GM12875 (cell line): Measurements from ENCODE around the gene MT1B.

Experiments
- H3K4me3 ChIP-seq: one replicate; pipeline ENCODE4 v1.5.1; 2011; ENCODE audit warnings: low read depth, low read length, control low read depth
- CTCF ChIP-seq: IDR thresholded peaks from 2 replicates; pipeline ENCODE4 v1.5.1; 2011; ENCODE audit warnings: low read depth, mild to moderate bottlenecking, control low read depth, inconsistent platforms, low read length, moderate library complexity, borderline replicate concordance; ENCODE audit not compliant: insufficient read depth

Gene MT1B

GRCh38 chr16:56684256-56684925, 32.7 kb downstream of the MT1B start:
- no peak overlapping the region for H3K4me3 ChIP-seq
- TF ChIP-seq CTCF: no peak

- TF ChIP-seq CTCF: no peak
Observed at GRCh38 chr16:56684926-56685590, 33.4 kb downstream of the MT1B start.

GRCh38 chr16:56686758-56687157, 35.1 kb downstream of the MT1B start:
- H3K4me3 ChIP-seq: no peak overlapping the region
- TF ChIP-seq CTCF: no peak

More at GRCh38 chr16:56684926-56685590, 33.4 kb downstream of the MT1B start:
- H3K4me3 ChIP-seq: no peak overlapping the region

GRCh38 chr16:56688762-56689161, 37.1 kb downstream of the MT1B start:
- TF ChIP-seq CTCF: no peak
- H3K4me3 ChIP-seq: no peak overlapping the region

- H3K4me3 ChIP-seq: no peak overlapping the region
- no peak for TF ChIP-seq CTCF
Observed at GRCh38 chr16:56689171-56689570, 37.5 kb downstream of the MT1B start.

- H3K4me3 ChIP-seq: no peak overlapping the region
- TF ChIP-seq CTCF: no peak
Observed at GRCh38 chr16:56690420-56691122, 38.9 kb downstream of the MT1B start.
